GM11168 (cell line): ENCODE measurements around the gene MPPED2.

Experiments used
- in situ Hi-C: fragments of 300-500 bp; cut with MboI; formaldehyde crosslinking; loops from one replicate; pipeline ENCODE4 v1.12.0; 2022; ENCODE audit warnings: low sequenced_read_pairs; ENCODE audit not compliant: unreplicated experiment

Gene MPPED2

DNA sequence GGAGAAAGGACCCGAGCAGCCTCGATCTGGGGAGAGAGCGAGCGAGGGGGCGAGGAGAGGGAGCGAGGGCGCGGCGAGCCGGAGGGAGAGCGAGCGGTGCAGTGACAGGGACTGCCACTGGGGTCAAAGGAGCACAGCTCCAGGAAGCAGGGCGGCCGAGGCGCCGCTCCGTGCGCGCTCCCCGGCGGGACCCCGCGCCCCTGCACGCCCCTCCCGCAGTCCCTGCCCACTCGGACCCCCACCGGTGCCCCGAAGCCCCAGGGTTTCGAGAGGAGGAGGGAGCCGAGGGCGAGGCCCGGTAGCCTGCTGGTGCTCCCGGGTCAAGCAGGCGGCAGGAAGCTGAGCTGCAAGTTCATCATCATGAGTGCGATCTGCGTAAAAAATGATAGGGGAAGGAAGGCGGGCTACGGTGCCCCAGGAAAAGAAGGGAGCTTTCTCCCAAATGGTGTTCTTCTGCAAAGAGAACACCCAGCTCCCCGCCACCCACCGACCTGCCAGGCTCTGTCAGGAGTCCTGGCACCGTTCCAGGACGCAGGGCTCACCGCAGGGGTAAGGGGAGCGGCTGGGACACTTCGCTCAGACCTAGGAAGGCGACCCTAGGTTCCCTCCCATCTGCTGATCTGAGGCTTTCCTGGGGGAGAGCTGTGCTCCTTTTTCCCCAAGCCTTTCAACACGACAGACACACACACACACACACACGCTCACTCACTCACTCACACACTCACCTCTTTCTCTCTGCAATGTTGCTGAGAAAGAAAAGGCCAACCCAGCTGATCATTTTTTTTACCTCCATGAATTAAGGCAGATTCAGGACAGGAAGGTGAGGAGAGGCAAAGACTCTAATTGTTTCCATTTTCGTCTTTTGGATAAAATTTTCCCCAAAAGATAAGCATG lies at the start of gene MPPED2:
TSS of gene MPPED2 (minus strand) at position 103 of the 894 bp plus-strand sequence. CDS start 5,980 bp downstream, outside the sequence.
- in situ Hi-C loops, result no loop called here

DNA sequence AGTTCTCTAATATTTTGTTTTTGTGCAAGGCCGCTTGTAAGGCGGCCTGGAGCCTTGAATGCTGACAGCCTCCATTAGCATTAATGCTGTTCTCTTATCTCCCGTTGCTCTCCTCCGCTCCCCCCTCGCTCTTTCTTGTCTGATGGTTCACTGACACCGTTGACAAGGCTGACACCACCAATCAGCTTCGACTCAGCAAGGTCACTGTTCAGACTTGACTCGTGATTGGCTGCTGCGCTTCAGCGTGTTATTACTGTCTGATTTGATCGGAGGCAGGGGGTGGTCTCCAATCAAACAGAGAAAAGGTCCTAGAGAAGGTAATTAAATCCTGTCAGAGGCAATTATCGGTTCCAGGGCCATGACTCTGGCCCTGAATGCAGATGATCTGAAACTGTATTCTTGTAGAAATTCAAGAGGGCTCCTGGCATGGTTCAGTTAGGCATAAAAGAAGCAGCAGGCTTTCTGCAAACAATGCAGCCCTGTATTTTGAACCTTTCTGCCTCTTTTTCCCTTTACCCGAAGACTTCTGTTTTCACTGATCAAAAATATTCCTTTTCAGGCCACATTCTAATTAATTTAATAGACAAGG lies 49.3 kb upstream of the MPPED2 start:
- in situ Hi-C loops, result no loop called here

DNA sequence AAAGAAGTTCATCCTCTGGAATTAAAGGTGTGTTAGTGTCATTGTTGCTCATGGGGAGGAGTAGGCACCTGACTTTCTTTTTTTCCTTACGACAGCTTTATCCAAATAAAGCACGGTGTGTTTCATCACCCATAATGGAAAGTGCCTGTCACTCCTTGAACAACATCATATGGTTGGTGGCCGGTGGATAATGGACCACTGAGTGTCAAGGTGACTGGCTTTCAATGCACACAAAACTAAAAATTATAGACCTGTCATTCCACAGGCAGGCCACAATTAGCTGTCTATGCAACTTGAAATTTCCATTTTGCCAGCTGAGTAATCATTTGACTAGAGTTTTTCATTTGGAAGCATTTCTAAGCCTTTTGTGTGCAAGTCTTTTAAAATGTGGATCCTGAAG lies 45.0 kb upstream of the MPPED2 start:
- in situ Hi-C loops, result no loop called here

- in situ Hi-C loops, result no loop called here
Measured at GRCh38 chr11:30619767-30620166, 33.6 kb upstream of the MPPED2 start.

DNA sequence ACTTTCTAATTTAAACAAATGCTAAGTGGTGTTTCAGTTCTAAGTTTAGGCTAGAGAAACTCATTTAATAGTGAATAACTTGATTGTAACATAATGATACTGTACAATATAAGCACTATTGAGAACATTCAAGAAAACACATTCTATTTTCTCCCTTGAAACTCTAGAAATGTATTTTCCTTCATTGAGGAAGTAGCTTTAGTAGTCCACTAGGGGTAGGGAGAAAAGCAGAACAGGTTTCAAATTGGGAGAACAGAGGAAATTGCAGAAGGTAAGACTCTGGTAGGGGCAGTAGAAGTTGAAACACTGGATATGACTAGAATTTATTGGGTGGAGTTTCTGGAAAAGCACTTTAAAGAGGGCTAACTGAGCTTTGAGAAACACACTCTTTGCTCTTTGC lies 31.6 kb upstream of the MPPED2 start:
- in situ Hi-C loops, result no loop called here

DNA sequence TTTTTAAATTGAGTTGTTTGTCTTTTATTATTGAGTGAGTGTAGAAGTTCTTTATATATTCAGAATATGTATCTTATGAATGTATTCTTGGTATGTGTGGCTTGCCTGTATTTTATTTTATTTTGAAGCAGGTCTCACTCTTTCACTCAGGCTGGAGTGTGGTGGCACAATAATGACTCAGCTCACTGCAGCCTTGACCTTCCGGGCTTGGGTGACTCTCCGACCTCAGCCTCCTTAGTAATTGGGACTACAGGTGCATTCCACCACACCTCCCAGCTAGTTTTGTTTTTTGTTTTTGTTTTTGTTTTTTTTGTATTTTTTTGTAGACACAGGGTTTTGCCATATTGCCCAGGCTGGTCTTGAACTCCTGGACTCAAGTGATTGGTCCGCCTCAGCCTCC lies 24.5 kb upstream of the MPPED2 start:
- in situ Hi-C loops, result no loop called here

- in situ Hi-C loops, result no loop called here
Measured at GRCh38 chr11:30608534-30608933, 22.4 kb upstream of the MPPED2 start.

GRCh38 chr11:30605036-30605605 lies 19.0 kb upstream of the MPPED2 start:
- in situ Hi-C loops, result no loop called here

DNA sequence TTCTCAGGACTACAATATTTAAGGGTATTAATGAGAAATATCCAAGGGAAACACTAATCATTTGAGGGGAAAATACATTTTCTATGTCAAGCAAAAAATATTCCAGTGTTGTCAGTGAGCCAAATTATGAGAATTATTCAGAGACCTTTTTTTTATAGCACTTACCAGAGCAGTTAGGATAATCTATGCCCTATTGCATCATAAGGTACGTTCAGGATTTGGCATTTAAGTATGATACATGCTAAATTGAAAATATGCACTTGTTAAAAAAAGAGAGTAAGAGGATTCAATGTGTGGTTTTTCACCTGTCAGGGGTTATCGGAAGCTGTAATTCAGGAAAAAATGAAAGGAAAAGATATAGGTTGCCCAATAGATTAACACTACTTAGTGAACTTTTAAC lies 17.2 kb upstream of the MPPED2 start:
- in situ Hi-C loops, result no loop called here

- in situ Hi-C loops, result no loop called here
Measured at GRCh38 chr11:30596832-30597231, 10.7 kb upstream of the MPPED2 start.

- in situ Hi-C loops, result no loop called here
Measured at GRCh38 chr11:30595934-30596333, 9.8 kb upstream of the MPPED2 start.

DNA sequence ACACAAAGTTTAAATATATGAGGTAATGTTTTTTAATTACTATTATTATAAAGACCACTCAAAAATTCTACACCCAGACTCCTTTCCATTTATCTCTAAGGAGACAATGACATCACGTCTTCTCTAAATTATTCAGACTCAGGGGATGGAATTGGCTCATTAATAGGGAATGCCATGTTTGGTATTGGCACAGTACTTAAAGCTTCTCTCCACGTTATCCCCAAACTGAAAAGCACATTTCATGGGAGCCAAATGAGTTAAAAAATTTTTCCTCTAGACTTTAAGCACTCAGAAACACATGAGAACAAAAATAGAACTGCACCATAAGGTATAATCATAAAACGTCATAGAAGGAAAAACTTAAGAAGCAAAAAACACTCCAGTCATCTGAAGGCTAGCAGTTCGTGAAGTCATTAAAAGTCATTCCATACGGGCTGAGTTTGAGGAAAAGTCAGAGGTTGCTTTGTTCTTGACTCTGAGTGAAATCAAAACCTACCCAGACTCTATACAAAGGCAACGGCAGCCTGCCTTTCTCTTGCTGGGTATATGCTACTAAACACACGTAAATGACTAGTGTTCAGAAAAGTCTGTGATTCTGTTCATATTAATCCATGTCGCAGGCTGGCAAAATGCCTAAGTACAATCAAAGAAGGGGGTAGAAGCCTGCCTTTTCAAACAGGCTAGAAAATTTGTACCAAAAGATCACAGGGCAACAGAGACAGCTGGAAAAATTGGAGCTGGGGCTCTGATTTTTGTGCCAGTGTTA lies 8.7 kb upstream of the MPPED2 start:
- in situ Hi-C loops, result no loop called here

- in situ Hi-C loops, result no loop called here
Measured at GRCh38 chr11:30587269-30587812, 1.2 kb upstream of the MPPED2 start.

DNA sequence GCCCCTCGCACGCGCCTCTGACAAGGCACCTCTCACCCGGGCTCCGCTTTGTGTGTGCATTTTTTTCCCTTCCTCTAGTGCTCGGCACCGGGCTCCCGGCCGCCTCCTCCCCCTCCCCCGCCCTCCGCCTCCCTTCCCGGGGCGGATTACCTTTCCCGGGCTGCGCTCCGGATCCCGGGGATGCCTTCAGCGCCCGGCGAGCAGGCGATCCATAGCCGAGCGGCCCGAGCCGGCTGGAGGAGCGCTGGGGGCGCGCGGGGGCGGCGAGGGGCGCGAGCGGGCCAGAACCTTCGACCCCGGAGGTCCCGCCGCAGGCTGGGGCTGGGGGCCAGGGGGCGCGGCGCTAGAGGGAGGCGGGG lies 282 bp downstream of the MPPED2 start:
- in situ Hi-C loops, result no loop called here

DNA sequence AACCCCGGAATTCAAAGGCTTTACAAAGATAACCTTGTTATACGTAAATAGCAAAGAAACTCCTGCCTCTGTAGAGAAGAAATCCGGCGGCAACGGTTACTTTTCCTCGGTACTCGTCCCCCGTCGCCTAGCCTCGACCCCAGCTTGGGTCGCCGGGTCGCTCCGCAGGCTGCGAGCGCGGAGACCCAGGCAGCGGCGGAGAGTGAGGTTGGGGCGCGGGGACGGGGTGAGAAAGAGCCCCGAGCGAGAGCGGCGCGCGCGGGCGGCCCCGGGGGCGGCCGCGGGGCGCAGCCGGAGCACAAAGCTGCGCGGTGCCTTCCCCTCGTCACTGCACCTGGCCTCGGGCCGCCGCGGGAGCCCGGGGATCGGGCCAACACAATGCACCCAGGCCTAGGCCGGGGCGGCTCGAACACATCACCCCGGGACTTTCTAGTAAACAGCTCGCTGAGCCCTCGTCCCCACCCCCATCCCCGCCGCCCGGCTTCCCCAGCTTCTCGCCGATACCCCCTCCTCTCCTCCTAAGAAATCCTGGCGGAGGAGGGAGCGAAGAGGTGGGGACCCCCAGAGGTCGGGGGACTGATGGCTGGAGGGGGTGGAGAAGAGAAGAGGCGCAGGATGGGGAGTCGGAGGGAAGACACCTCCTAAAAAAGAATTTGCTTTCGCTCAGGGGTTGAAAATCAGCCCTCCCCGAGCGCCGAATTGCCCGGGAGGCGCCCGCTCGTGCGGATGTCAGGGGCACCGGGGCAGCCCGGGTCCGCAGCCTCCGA lies 845 bp downstream of the MPPED2 start:
- in situ Hi-C loops, result no loop called here

DNA sequence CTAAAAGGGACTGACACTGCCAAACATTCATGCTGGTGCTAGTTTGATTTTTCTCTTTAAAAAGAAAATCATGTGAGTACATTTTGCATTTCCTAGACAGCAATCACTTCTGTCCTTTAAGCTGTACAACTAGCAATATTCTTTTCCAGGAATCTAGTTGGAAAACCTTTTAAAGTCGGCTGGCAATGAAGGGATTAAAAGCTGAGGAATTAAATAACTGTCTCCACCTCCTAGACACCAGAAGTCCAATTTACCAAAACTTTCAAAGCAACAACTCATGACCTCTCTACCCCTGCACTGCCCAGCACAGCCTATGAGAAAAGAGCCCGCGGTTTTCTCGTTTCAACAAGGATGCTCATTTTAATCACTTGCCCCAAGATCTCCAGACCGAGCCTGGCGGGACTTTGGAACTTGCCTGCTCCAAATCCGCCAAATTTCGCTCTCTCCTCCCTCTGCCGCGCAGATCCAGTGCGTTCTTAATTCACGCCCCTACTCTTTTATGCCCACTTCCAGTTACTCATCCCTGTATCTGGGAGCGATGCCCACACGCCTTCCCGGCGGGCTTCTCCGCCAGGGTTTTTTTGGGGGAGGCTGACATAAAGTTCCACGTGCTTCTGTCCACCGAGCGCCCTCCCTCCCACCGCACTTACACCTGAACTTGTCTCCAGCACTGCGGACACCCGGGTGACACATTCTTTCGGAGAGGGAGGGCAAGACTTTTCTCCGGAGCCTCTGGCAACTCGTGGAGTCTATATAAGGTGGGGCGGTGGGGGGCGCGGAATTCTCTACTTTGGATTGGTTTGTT lies 2.5 kb downstream of the MPPED2 start:
- in situ Hi-C loops, result no loop called here

- in situ Hi-C loops, result no loop called here
Measured at GRCh38 chr11:30582726-30583125, 3.4 kb downstream of the MPPED2 start.

DNA sequence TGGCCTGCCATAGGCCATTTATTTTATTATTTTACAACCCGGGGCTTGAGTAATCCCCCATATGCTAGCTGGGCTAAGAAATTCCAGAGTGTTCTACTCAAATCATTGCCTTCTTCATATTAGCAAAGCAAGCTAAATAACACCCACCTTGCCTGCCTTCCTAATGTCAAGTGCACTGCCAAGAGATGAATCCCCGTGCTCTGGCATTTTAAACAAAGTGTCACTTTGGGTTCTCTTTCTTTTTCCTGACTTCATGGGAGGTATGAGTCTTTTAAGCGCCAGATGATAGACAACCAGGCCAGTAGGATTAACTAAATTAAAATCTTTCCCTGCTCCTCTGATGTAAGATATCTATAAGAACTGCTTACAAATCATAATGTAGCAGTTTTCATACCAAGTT lies 4.5 kb downstream of the MPPED2 start:
- in situ Hi-C loops, result no loop called here

DNA sequence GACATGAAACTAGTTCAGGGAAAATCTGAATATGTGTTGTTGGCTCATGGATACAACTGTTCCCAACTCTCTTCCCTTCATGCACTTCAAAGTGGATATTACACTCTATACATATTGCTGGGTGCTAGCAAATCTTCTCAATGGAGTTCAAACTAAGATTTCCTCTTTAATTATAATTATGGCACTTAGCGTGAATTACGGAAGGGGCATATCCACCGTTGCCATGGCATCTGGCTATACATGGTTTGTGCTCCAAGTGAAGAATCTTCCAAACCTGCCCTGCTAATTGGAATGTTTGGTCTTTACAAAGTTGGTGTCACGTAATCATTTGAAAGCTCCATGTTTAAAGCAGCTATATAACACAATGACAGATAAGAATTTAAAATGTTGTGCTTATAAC lies 5.6 kb downstream of the MPPED2 start:
- in situ Hi-C loops, result no loop called here
